ENCODE results near the gene ZNF639.

ZNF639 gene

DNA sequence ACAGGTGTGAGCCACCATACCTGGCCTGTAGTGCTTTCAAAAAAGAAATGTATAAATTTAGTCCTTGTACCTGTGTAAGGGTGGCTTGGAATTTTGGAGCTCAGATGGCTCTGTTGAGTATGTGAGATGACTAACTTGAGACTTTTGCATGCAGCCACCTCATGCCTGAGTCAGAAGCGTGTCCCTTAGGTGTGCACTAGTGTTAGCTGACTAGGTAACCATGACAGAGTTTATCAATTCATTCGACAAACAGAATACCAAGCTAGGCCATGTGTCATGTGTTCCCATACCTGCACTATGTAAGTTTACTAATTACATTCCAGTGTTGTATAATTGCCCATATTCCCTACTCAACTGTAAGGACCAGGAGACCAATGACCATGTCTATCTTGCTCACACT lies 4.0 kb upstream of the ZNF639 start:
- DNase-seq: no peak

DNA sequence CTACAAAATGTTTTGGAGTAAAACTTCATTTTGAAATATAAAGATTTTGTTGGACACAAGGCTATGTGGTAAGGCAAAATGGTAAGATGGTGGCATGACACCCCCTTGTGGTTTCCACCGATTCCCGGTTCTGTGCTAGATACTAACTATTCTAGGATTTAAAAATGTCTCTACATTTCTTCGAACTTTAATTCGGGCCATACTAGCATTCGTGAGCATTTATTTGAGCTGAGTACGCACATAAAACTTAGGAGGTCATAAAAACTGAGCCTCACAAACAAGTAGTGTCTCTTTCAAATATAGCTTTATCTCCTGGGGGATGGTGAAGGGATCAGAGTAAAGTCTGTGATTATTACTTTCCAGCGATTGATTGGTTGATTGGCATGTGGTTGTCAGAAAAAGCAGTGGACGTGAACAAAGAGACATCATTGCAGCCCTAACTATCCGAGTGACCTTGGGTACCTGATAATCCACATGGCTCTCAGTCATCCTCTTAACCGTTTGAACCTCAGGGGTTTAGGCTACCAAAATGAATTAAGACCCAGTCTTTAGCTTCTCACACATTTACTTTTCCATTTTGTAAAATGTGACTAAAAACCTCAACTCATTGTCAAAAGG lies 1.1 kb upstream of the ZNF639 start:
- no peak for DNase-seq

GRCh38 chr3:179323197-179324110 lies 623 bp downstream of the ZNF639 start:
- DNase-seq: peak; percentile 88

- no peak for DNase-seq
Observed at GRCh38 chr3:179324270-179324754, 1.5 kb downstream of the ZNF639 start.

DNA sequence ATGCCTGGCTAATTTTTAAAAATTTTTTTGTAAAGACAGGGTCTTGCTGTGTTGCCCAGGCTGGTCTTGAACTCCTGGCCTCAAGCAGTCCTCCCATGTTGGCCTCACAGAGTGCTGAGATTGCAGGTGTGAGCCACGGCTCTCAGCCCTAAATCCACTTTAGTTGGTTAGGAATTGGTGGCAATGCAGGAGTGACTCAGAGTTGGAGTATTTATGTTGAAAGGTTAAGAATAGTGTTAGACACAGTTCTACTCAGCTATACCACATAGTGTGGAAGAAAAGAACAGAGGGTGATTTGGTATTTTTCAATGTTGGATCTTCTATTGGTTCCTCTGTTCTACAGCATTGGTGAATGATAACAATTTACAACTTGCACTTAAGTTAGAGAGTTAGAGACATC lies 7.6 kb downstream of the ZNF639 start:
- DNase-seq: no peak

GRCh38 chr3:179332240-179332639 lies 9.4 kb downstream of the ZNF639 start:
- DNase-seq: no peak

- DNase-seq: no peak
Observed at GRCh38 chr3:179333084-179333483, 10.3 kb downstream of the ZNF639 start.

- no peak for DNase-seq
Observed at GRCh38 chr3:179336345-179336929, 13.6 kb downstream of the ZNF639 start.

GRCh38 chr3:179347345-179348194 lies 24.7 kb downstream of the ZNF639 start, which contains the start of gene MFN1:
Gene MFN1, plus strand, starts transcription at chr3:179347709. Its CDS starts 1,143 bp downstream, at chr3:179348852.
- DNase-seq: peak; percentile 91

GRCh38 chr3:179348325-179349013 lies 25.6 kb downstream of the ZNF639 start:
- DNase-seq: no peak

GRCh38 chr3:179355996-179356395 lies 33.2 kb downstream of the ZNF639 start:
- no peak for DNase-seq

- no peak for DNase-seq
Observed at GRCh38 chr3:179363332-179363731, 40.5 kb downstream of the ZNF639 start.

- DNase-seq: no peak
Observed at GRCh38 chr3:179369621-179370020, 46.8 kb downstream of the ZNF639 start.

- DNase-seq: no peak
Observed at GRCh38 chr3:179373938-179374337, 51.1 kb downstream of the ZNF639 start.

DNA sequence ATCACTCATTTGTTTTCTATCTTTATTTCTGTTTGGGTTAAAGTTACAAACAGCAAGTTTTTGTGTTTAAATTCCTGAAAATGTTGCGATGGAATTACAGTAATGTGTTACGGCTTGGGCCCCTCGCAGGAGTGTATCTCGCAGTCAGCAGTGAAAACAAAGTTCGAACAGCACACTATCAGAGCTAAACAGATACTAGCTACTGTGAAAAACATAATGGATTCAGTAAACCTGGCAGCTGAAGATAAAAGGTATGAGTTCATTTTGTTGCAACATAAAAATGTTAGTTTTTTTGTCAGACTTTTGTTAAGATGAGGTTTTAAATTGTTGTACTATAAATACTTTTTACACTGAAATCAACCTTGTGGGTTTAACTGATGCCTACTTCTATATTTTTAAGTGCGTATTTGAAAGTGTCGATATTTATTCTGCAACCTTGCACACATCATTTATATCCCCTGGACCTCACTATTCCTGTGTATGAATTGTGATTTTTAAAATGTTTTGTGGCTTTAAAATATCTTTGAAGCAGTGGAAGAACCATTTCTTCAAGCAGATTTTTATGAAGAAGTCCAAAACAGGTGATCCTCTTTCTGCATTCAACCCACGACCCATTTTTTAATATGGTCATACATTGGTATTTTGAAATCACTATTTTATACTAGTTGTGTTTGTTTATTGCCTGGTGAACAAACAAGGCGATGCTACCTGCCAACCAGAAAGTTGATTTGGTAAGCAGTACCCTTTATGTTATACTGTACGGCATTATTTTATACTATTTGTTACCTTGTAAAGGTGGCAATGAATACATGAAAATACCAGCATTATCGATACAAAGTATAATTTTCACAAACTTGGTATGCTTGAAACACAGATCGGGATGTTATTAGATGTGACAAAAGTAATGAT lies 52.5 kb downstream of the ZNF639 start:
- no peak for DNase-seq

GRCh38 chr3:179376474-179376873 lies 53.6 kb downstream of the ZNF639 start:
- no peak for DNase-seq
